GM12878 (cell line): ENCODE data around the gene IL1RAPL1. TPM values are rescaled to one million over a fixed set of nuclear protein-coding genes. Genes with fewer than 3 reads are reported as not detected.

Source experiments
- ATAC-seq: fragments of 200-7000 bp; cut with Tn5 transposase; 3 replicates; pipeline ENCODE4 v1.9.1; 2020; ENCODE audit warnings: mild to moderate bottlenecking, moderate library complexity
- BruUV-seq: library from RNA; stranded (reverse); fragments of 400-500 nt; replicated peaks from 2 replicates; lab custom pipeline; 2021; lab: Mats Ljungman, UMichigan
- CTCF ChIA-PET: fragments of 300-600 bp; sonication (Branson Sonifier 250); formaldehyde crosslinking; extraction: SDS; loops from one replicate; lab custom pipeline; 2021; ENCODE audit warnings: inconsistent platforms; lab: Yijun Ruan, JAX
- POLR2A ChIA-PET: fragments of 350-600 bp; formaldehyde crosslinking; extraction: SDS; loops from one replicate; lab custom pipeline; 2021; ENCODE audit warnings: inconsistent platforms; lab: Charles Lee
- RAD21 ChIA-PET: fragments of 300-600 bp; sonication (Branson Sonifier 250); formaldehyde crosslinking; loops from one replicate; lab custom pipeline; 2023; ENCODE audit warnings: antibody characterized with exemption; ENCODE audit not compliant: unreplicated experiment; lab: Charles Lee
- SMC1A ChIA-PET: fragments of 300-600 bp; sonication (Branson Sonifier 250); formaldehyde crosslinking; loops from one replicate; lab custom pipeline; 2023; ENCODE audit not compliant: unreplicated experiment, uncharacterized antibody; lab: Charles Lee
- DNase-seq: peaks from one replicate; pipeline ENCODE4 v3.0.0-alpha.2; 2011; ENCODE audit warnings: low read depth, low spot score
- FAIRE-seq: peaks from 3 replicates; lab custom pipeline; 2011; peaks lifted over from hg19 to GRCh38; lab: Jason Lieb, UNC
- H2AFZ ChIP-seq: 2 replicates; pipeline ENCODE4 v1.6.0; 2011; ENCODE audit warnings: low read depth, low read length, control low read depth; ENCODE audit not compliant: control insufficient read depth
- H3K27ac ChIP-seq: 2 replicates; pipeline ENCODE4 v1.5.1; 2011; ENCODE audit warnings: control low read depth; ENCODE audit not compliant: control insufficient read depth, insufficient read depth
- H3K27me3 ChIP-seq, 2 experiments: replicated peaks in 1 of 2; 2 replicates each; pipeline versions ENCODE4 v1.6.0 to v1.6.1; 2011; ENCODE audit warnings: low read length in 1 of 2; ENCODE audit not compliant: control insufficient read depth in 2 of 2, insufficient read depth in 2 of 2
- H3K36me3 ChIP-seq, 2 experiments: 2 replicates each; pipeline ENCODE4 v1.5.1; 2011; ENCODE audit warnings: low read length in 1 of 2; ENCODE audit not compliant: control insufficient read depth in 2 of 2, insufficient read depth in 2 of 2
- H3K4me1 ChIP-seq: 2 replicates; pipeline ENCODE4 v1.6.1; 2011; ENCODE audit warnings: mild to moderate bottlenecking, low read length, moderate library complexity, mixed read lengths; ENCODE audit not compliant: control insufficient read depth, insufficient read depth
- H3K4me2 ChIP-seq: 2 replicates; pipeline ENCODE4 v1.6.0; 2011; ENCODE audit warnings: control low read depth; ENCODE audit not compliant: control insufficient read depth, insufficient read depth
- H3K4me3 ChIP-seq: fragments of 200-600 bp; sonication (generic); 2 replicates; pipeline ENCODE4 v1.5.1; 2016
- H3K79me2 ChIP-seq: 2 replicates; pipeline ENCODE4 v1.6.0; 2011; ENCODE audit warnings: low read length; ENCODE audit not compliant: control insufficient read depth, insufficient read depth
- H3K9ac ChIP-seq: 2 replicates; pipeline ENCODE4 v1.8.0; 2011; ENCODE audit warnings: low read length, control low read depth, mixed read lengths; ENCODE audit not compliant: control insufficient read depth, insufficient read depth
- H3K9me3 ChIP-seq: replicated peaks from 3 replicates; pipeline ENCODE4 v1.5.1; 2011; ENCODE audit warnings: mild to moderate bottlenecking, low read length; ENCODE audit not compliant: control insufficient read depth, insufficient read depth
- H4K20me1 ChIP-seq: 2 replicates; pipeline ENCODE4 v1.6.0; 2011; ENCODE audit not compliant: control insufficient read depth, insufficient read depth
- BHLHE40 ChIP-seq, 2 experiments: fragments of 450-650 bp in 1 of 2; IDR thresholded peaks; 2 replicates each; pipeline ENCODE4 v1.6.1; 2011 to 2017; ENCODE audit warnings: low read depth in 2 of 2, borderline replicate concordance in 1 of 2, improper control_type of control experiment in 1 of 2, low read length in 1 of 2, mild to moderate bottlenecking in 1 of 2
- BRCA1 ChIP-seq: IDR thresholded peaks from 2 replicates; pipeline ENCODE4 v1.6.1; 2011; ENCODE audit warnings: low read depth, low read length, improper control_type of control experiment
- GABPA ChIP-seq: IDR thresholded peaks from 2 replicates; pipeline ENCODE4 v1.6.1; 2014; ENCODE audit warnings: antibody characterized with exemption, low read depth, mild to moderate bottlenecking, inconsistent platforms
- GATAD2B ChIP-seq: fragments of 450-650 bp; conservative IDR thresholded peaks from 2 replicates; pipeline ENCODE4 v1.6.1; 2017; ENCODE audit warnings: low read depth, mild to moderate bottlenecking, moderate library complexity
- HDGF ChIP-seq: fragments of 450-650 bp; IDR thresholded peaks from 2 replicates; pipeline ENCODE4 v1.6.1; 2016; ENCODE audit warnings: antibody characterized with exemption
- YBX1 ChIP-seq: fragments of 450-650 bp; IDR thresholded peaks from 2 replicates; pipeline ENCODE4 v1.6.1; 2016; ENCODE audit warnings: antibody characterized with exemption
- WGBS: methylation state at CpG from one replicate; pipeline ENCODE4 v1.1.6; 2016; ENCODE audit warnings: low lambda C conversion rate; ENCODE audit not compliant: insufficient replicate concordance, insufficient coverage; ENCODE audit errors: missing lambda C conversion rate; 5-methylcytosine and 5-hydroxymethylcytosine counted together
- in situ Hi-C: fragments of 300-500 bp; cut with MboI; formaldehyde crosslinking; loops from 9 replicates; pipeline ENCODE4 v1.14.3; 2018; ENCODE audit warnings: mixed read lengths
- intact Hi-C: fragments of 100-400 bp; cut with micrococcal nuclease; formaldehyde crosslinking; loops from one replicate; pipeline ENCODE4 v1.14.2; 2022; ENCODE audit not compliant: unreplicated experiment
- polyA plus RNA-seq, 11 experiments: library from polyadenylated mRNA; depleted of rRNA in 4 of 11; unstranded in 6 of 11; stranded (reverse) in 5 of 11; fragments of >200 nt; fragmentation: Nextera tagmentation in 4 of 11; fragmentation: Illumina TruSeq in 1 of 11; extraction: Ambion mirVana in 4 of 11; extraction: Trizol in 1 of 11; gene quantifications; 1 replicate in 1 of 11; 2 replicates in 10 of 11; pipeline versions ENCODE4 v1.2.1 to v1.2.3, GENCODE V29; 2011 to 2016; ENCODE audit warnings: inconsistent platforms in 2 of 11, missing spikeins in 2 of 11, low read depth in 1 of 11
- total RNA-seq, 4 experiments: library from RNA; depleted of rRNA in 3 of 4; stranded (reverse); fragments of >200 nt in 3 of 4; fragmentation: Illumina TruSeq in 1 of 4; extraction: Trizol in 1 of 4; gene quantifications; 2 replicates each; pipeline versions ENCODE4 v1.2.1 to v1.2.3, GENCODE V29; 2013 to 2021

IL1RAPL1 gene
- total and polyA plus RNA-seq, 10 of the 15 experiments (the other 5 are each of a cell fraction or from before 2014, with no cell fraction given): not detected

DNA sequence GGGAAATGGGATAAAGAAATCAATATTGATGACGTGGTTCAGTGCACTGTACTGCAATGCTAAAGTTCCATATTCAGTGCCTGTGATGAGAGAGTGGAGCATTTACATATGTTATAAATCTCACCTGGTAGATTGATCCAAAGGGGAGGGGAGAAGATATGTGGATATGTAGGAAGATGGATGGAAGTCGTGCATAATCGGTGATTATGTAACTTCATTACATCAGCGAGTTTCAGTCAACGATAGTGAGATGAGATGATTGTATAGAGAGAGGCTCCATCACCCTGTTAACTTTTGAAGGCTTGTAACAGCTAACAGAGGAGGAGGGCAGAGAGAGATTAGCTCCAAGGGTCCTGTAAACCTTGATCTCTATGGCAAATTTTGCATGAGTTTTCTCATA, 1.8 kb downstream of the IL1RAPL1 start:
- DNase-seq (no peak), FAIRE-seq (no peak), ATAC-seq (no peak)
- SMC1A ChIA-PET: no interaction called here
- no peaks in the 10 kb centered on the region for H3K9me3 ChIP-seq
- no TSS peak for BruUV-seq
- no peak overlapping the region for H3K4me3 ChIP-seq
- TF ChIP-seq YBX1: no peak
- no peaks in the 10 kb centered on the region for H3K79me2 ChIP-seq
- in situ Hi-C loops: no loop called here
- intact Hi-C loops: no loop called here
- no peaks in the 10 kb centered on the region for H4K20me1 ChIP-seq
- peaks cover 0 to 2% of the 10 kb centered on the region in 2 experiments; a peak in 2 of 4 replicates for H3K27me3 ChIP-seq
- no peak overlapping the region for H2AFZ ChIP-seq
- no peaks in the 10 kb centered on the region for H3K4me1 ChIP-seq
- CTCF ChIA-PET: no interaction called here
- H3K27ac ChIP-seq: no peak overlapping the region
- WGBS: 33% methylated on average over 5 of the region's 5 CpGs
- POLR2A ChIA-PET: no interaction called here
- H3K36me3 ChIP-seq: no peaks in the 10 kb centered on the region
- no peak overlapping the region for H3K9ac ChIP-seq
- no peak overlapping the region for H3K4me2 ChIP-seq
- RAD21 ChIA-PET: no interaction called here

DNA sequence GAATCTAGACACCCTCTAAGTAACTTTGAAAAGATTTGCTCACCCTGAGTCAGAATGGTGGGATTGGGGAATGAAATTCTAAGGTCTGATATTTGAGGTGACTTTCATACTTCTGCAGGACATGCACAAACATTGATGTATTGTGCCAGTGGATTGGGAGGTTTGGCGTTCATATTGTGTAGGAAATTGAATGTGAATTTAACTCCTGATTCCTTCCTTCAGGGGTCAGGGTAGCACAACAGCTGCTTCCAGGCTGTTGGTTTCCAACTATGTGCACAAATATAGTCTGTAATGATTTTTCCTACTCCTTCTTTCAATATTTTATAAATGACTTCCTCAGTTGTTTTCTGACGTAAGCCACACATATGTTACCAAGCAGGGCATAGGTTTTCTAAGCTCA, 3.1 kb downstream of the IL1RAPL1 start:
- RAD21 ChIA-PET: no interaction called here
- POLR2A ChIA-PET: no interaction called here
- 19% methylated on average over 2 of the region's 2 CpGs for WGBS
- Histone ChIP-seq H3K9me3 (no peaks in the 10 kb centered on the region), H3K4me1 (no peaks in the 10 kb centered on the region), H3K36me3 (no peaks in the 10 kb centered on the region), H3K79me2 (no peaks in the 10 kb centered on the region), H3K27me3 (peaks cover 0 to 2% of the 10 kb centered on the region in 2 experiments; a peak in 2 of 4 replicates), H3K4me3 (no peak overlapping the region), H4K20me1 (no peaks in the 10 kb centered on the region), H2AFZ (no peak overlapping the region), H3K9ac (no peak overlapping the region), H3K4me2 (no peak overlapping the region), H3K27ac (no peak overlapping the region)
- CTCF ChIA-PET: interaction anchor here (1.4 kb wide), 1 partner anchor 10 kb away, joined by 3 read pairs; no protein-coding TSS in a partner anchor
- TF ChIP-seq HDGF (no peak), GABPA (no peak), BRCA1 (no peak), GATAD2B (no peak), BHLHE40 (IDR thresholded peaks at IDR 0.05; ENCODE audit: borderline replicate concordance in 1 of 2, low read depth in 2 of 2, low read length in 1 of 2) (no peak)
- SMC1A ChIA-PET: no interaction called here
- no peak for ATAC-seq
- no peak for FAIRE-seq
- in situ Hi-C loops (no loop called here), intact Hi-C loops (no loop called here)
- no peak for DNase-seq
- BruUV-seq: no TSS peak
